DND-41 (cell line): ENCODE data around the gene SLC7A1.

Experiments used
- ATAC-seq: fragments of 200-7000 bp; cut with Tn5 transposase; 3 replicates; pipeline ENCODE4 v1.9.1; 2021; ENCODE audit warnings: low read depth; ENCODE audit not compliant: insufficient read depth
- DNase-seq: peaks from one replicate; pipeline ENCODE4 v3.0.0-alpha.2; 2020
- H2AFZ ChIP-seq: 2 replicates; pipeline ENCODE4 v1.6.0; 2012; ENCODE audit warnings: low read depth, low read length
- H3K27ac ChIP-seq: 2 replicates; pipeline ENCODE4 v1.5.1; 2012; ENCODE audit warnings: low read length, inconsistent platforms
- H3K27me3 ChIP-seq: fragments of 200-600 bp; sonication (generic); 2 replicates; pipeline ENCODE4 v1.6.0; 2012; ENCODE audit warnings: low read length, mild to moderate bottlenecking, inconsistent platforms; ENCODE audit not compliant: insufficient read depth, poor library complexity
- H3K36me3 ChIP-seq: 2 replicates; pipeline ENCODE4 v1.5.1; 2012; ENCODE audit warnings: low read length, inconsistent platforms; ENCODE audit not compliant: insufficient read depth
- H3K4me1 ChIP-seq: 2 replicates; pipeline ENCODE4 v1.5.1; 2012; ENCODE audit warnings: mild to moderate bottlenecking, low read length; ENCODE audit not compliant: insufficient read depth
- H3K4me2 ChIP-seq: 2 replicates; pipeline ENCODE4 v1.6.0; 2012; ENCODE audit warnings: mild to moderate bottlenecking, moderate library complexity, low read length, inconsistent platforms; ENCODE audit not compliant: insufficient read depth
- H3K4me3 ChIP-seq, 2 experiments: fragments of 200-600 bp in 1 of 2; shearing (Covaris generic) in 1 of 2; 2 replicates each; pipeline ENCODE4 v1.5.1; 2012 to 2016; ENCODE audit warnings: inconsistent platforms in 2 of 2, low read length in 2 of 2, mild to moderate bottlenecking in 2 of 2, low read depth in 1 of 2, moderate library complexity in 1 of 2
- H3K79me2 ChIP-seq: 2 replicates; pipeline ENCODE4 v1.6.0; 2012; ENCODE audit warnings: low read length, inconsistent platforms; ENCODE audit not compliant: insufficient read depth
- H3K9ac ChIP-seq: 2 replicates; pipeline ENCODE4 v1.6.0; 2012; ENCODE audit warnings: low read depth, mild to moderate bottlenecking, inconsistent platforms, low read length, moderate library complexity
- H3K9me3 ChIP-seq: 2 replicates; pipeline ENCODE4 v1.5.1; 2012; ENCODE audit warnings: low read length, moderate library complexity, mild to moderate bottlenecking, inconsistent platforms; ENCODE audit not compliant: insufficient read depth, severe bottlenecking
- H4K20me1 ChIP-seq: 2 replicates; pipeline ENCODE4 v1.6.0; 2012; ENCODE audit warnings: low read length; ENCODE audit not compliant: insufficient read depth
- EZH2 ChIP-seq: IDR thresholded peaks from 3 replicates; pipeline ENCODE4 v1.6.1; 2012; ENCODE audit warnings: borderline replicate concordance, low read depth, mild to moderate bottlenecking, moderate library complexity, low read length, inconsistent platforms; ENCODE audit not compliant: severe bottlenecking
- TF ChIP-seq, protein P1 (sequence below): IDR thresholded peaks from 2 replicates; pipeline ENCODE4 v1.5.1; 2012; ENCODE audit warnings: borderline replicate concordance, low read length, moderate library complexity, mild to moderate bottlenecking; ENCODE audit not compliant: poor library complexity, severe bottlenecking; ENCODE audit errors: extremely low read depth

Gene SLC7A1

DNA sequence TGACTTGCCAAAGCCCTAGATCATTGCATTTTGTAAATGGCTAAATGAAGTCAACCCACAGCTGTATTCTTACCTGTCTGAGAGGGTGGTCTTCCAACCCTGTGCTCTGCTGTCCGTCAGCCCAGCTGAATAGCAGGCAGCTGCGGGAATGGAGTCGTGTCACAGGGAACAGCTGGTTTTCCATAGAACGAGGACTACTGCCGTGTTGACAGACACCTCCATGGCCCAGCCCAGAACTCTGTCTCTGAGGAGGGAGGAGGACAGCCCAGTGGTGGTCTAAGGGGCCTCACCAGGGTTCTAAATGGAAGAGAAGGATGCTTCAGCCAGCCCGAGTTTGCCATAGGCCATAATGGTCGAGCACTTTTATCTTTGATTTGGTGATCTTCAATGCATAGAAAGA lies 110.7 kb downstream of the SLC7A1 start:
- Histone ChIP-seq H4K20me1 (no peaks in the 10 kb centered on the region), H2AFZ (no peak overlapping the region), H3K79me2 (no peaks in the 10 kb centered on the region), H3K4me1 (no peaks in the 10 kb centered on the region), H3K36me3 (peaks cover 38% of the 10 kb centered on the region), H3K9me3 (no peaks in the 10 kb centered on the region), H3K9ac (no peak overlapping the region), H3K4me2 (no peak overlapping the region), H3K27ac (no peak overlapping the region), H3K4me3 (no peak overlapping the region), H3K27me3 (no peaks in the 10 kb centered on the region)
- ATAC-seq = no peak
- DNase-seq = no peak
- no peak for TF ChIP-seq EZH2
- TF ChIP-seq, protein P1, sequence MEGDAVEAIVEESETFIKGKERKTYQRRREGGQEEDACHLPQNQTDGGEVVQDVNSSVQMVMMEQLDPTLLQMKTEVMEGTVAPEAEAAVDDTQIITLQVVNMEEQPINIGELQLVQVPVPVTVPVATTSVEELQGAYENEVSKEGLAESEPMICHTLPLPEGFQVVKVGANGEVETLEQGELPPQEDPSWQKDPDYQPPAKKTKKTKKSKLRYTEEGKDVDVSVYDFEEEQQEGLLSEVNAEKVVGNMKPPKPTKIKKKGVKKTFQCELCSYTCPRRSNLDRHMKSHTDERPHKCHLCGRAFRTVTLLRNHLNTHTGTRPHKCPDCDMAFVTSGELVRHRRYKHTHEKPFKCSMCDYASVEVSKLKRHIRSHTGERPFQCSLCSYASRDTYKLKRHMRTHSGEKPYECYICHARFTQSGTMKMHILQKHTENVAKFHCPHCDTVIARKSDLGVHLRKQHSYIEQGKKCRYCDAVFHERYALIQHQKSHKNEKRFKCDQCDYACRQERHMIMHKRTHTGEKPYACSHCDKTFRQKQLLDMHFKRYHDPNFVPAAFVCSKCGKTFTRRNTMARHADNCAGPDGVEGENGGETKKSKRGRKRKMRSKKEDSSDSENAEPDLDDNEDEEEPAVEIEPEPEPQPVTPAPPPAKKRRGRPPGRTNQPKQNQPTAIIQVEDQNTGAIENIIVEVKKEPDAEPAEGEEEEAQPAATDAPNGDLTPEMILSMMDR = no peak

DNA sequence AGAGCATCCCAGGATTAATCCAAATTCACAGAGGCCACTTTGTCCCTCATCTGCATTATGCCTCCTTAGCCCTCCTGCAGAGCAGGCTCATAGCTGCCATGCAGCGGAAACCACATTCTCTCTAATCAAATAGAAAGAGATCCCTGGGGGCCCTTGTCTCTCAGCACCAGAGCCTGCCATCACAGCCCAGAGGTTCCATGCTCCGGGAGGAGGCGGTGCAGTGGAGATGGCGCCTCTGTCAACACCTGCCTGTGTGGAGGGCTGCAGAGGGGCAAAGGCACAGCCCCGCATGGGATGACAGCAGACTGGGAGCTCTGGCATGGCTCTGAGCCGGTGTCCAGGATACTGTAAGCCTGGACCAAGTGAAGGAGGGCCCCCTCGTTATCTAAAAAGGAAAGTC lies 111.3 kb downstream of the SLC7A1 start:
- Histone ChIP-seq H3K79me2 (no peaks in the 10 kb centered on the region), H3K4me3 (no peak overlapping the region), H3K36me3 (peaks cover 38% of the 10 kb centered on the region), H3K27ac (no peak overlapping the region), H2AFZ (no peak overlapping the region), H3K4me2 (no peak overlapping the region), H3K27me3 (no peaks in the 10 kb centered on the region), H4K20me1 (no peaks in the 10 kb centered on the region), H3K9ac (no peak overlapping the region), H3K9me3 (no peaks in the 10 kb centered on the region), H3K4me1 (no peaks in the 10 kb centered on the region)
- no peak for TF ChIP-seq EZH2
- TF ChIP-seq, protein P1 = no peak
- DNase-seq (no peak), ATAC-seq (peak; percentile 39; the same call in 1 of the 3 replicates)

DNA sequence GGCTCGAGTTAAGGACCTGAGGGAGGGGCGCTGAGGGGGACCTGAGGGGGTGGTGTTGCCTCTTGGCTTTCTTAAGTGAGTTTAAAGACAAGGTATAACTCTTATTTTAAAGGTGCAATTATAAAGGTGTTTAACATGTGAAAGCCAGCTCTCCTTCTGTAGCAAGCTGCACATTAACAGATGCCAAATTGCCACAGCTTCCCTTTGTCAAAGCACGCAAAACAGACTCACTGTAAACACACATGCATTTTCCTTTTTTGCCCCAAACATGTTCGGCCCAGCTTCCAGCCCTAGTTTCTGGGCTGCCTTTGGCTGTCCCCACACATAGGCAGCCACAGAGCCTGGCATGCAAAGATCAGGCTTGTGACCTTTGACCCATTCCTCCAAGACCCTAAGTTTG lies 111.9 kb downstream of the SLC7A1 start:
- no peaks in the 10 kb centered on the region for H3K9me3 ChIP-seq
- no peak overlapping the region for H2AFZ ChIP-seq
- no peaks in the 10 kb centered on the region for H3K4me1 ChIP-seq
- peaks cover 36% of the 10 kb centered on the region for H3K36me3 ChIP-seq
- no peaks in the 10 kb centered on the region for H4K20me1 ChIP-seq
- H3K79me2 ChIP-seq = no peaks in the 10 kb centered on the region
- no peak for TF ChIP-seq EZH2
- TF ChIP-seq, protein P1 = no peak
- no peak overlapping the region for H3K4me3 ChIP-seq
- ATAC-seq (no peak), DNase-seq (no peak)
- H3K27me3 ChIP-seq = no peaks in the 10 kb centered on the region
- no peak overlapping the region for H3K4me2 ChIP-seq
- H3K27ac ChIP-seq = no peak overlapping the region
- no peak overlapping the region for H3K9ac ChIP-seq

DNA sequence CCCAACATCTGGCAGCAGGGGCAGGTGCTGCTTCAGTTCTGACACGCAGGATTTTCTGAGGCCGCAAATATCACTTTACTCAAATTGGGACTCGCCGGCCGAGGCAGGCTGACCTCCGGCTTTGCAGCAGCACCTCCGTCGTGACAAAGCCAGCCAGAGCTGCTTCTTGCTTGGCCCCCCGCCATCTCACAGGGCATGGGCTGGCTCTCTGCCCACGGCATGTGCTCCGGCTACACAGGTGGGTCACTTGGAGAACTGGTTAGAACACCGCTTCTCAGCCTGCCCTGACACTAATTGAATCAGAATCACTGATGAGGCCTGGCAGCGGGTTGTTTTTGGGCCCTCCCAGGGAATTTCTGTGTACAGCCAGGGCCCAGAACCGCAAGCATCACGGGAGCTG lies 112.3 kb downstream of the SLC7A1 start:
- ATAC-seq (no peak), DNase-seq (no peak)
- Histone ChIP-seq H3K9me3 (no peaks in the 10 kb centered on the region), H3K27ac (no peak overlapping the region), H3K27me3 (no peaks in the 10 kb centered on the region), H3K79me2 (no peaks in the 10 kb centered on the region), H3K9ac (no peak overlapping the region), H3K36me3 (peaks cover 33% of the 10 kb centered on the region), H3K4me1 (no peaks in the 10 kb centered on the region), H3K4me2 (no peak overlapping the region), H2AFZ (no peak overlapping the region), H4K20me1 (no peaks in the 10 kb centered on the region), H3K4me3 (no peak overlapping the region)
- TF ChIP-seq, protein P1 = no peak
- no peak for TF ChIP-seq EZH2
